Uterus (tissue), 2 donors: Measurements from ENCODE around the gene ZNF326.

ENCODE experiments used
- CTCF ChIP-seq, 4 experiments: fragments of 200-600 bp in 2 of 4; fragments of 450-650 bp in 2 of 4; sonication (generic) in 2 of 4; IDR thresholded peaks; one replicate each; pipeline ENCODE4 v1.5.1; 2016 to 2019; ENCODE audit warnings: antibody characterized with exemption in 4 of 4, mild to moderate bottlenecking in 2 of 4, moderate library complexity in 1 of 4
- POLR2A ChIP-seq, 2 donors: fragments of 450-650 bp; IDR thresholded peaks; one replicate each; pipeline ENCODE4 v1.6.1; 2016; ENCODE audit warnings: antibody characterized with exemption in 2 of 2, mild to moderate bottlenecking in 1 of 2, moderate library complexity in 1 of 2

- TF ChIP-seq CTCF (IDR thresholded peaks at IDR 0.05) (no peak), POLR2A (IDR thresholded peaks at IDR 0.05) (no peak)
Measured at GRCh38 chr1:89951766-89952604, 42.9 kb upstream of the ZNF326 start.
